Lower lobe of right lung (tissue), 2 donors: ENCODE measurements around the gene RTL5. TPM values are rescaled to one million over a fixed set of nuclear protein-coding genes. Genes with fewer than 3 reads are reported as not detected.

Source experiments
- ATAC-seq, 2 donors: fragments of 200-7000 bp; cut with Tn5 transposase; one replicate each; pipeline ENCODE4 v1.9.1; 2020 to 2022; ENCODE audit warnings: mild to moderate bottlenecking in 2 of 2, moderate library complexity in 2 of 2
- DNase-seq: peaks from one replicate; pipeline ENCODE4 v3.0.0-alpha.2; 2020
- H3K27ac ChIP-seq: fragments of 200-600 bp; one replicate; pipeline ENCODE4 v1.8.0; 2022
- H3K27me3 ChIP-seq: fragments of 200-600 bp; one replicate; pipeline ENCODE4 v1.8.0; 2022; ENCODE audit warnings: low read depth
- H3K36me3 ChIP-seq: fragments of 200-600 bp; one replicate; pipeline ENCODE4 v1.8.0; 2022; ENCODE audit warnings: mild to moderate bottlenecking
- H3K4me1 ChIP-seq: fragments of 200-600 bp; one replicate; pipeline ENCODE4 v1.8.0; 2022
- H3K4me3 ChIP-seq: fragments of 200-600 bp; one replicate; pipeline ENCODE4 v1.8.0; 2022; ENCODE audit warnings: mild to moderate bottlenecking
- H3K9me3 ChIP-seq: fragments of 200-600 bp; one replicate; pipeline ENCODE4 v1.8.0; 2022
- CTCF ChIP-seq: fragments of 200-600 bp; IDR thresholded peaks from one replicate; pipeline ENCODE4 v1.8.0; 2022; ENCODE audit warnings: antibody characterized with exemption, mild to moderate bottlenecking
- intact Hi-C: fragments of 100-400 bp; cut with DNase I; formaldehyde crosslinking; loops from one replicate; pipeline ENCODE4 v1.11.0; 2022
- total RNA-seq: library from RNA; stranded (reverse); fragmentation: NEBNext Ultra II Directional; extraction: Animal tissue kit (Norgen Biotek cat#: 25700); gene quantifications from one replicate; pipeline ENCODE4 v1.2.1, GENCODE V29; 2021
- donor health status: DM: no; HTN: yes; CAD: no; lungs with severe emphysema.

The RTL5 gene
- total RNA-seq, 1 donor from 2014 or later: 9.9 TPM

- H3K27ac ChIP-seq: peak overlapping the region; percentile 73
- H3K4me1 ChIP-seq: peaks cover 53% of the 10 kb centered on the region
- H3K36me3 ChIP-seq: no peaks in the 10 kb centered on the region
- no peaks in the 10 kb centered on the region for H3K9me3 ChIP-seq
- no peak for TF ChIP-seq CTCF
- DNase-seq (no peak), ATAC-seq (peak in 1 of 2 donors; percentile 36)
- H3K27me3 ChIP-seq: no peaks in the 10 kb centered on the region
- H3K4me3 ChIP-seq: no peak overlapping the region
- intact Hi-C loops: no loop called here
Measured at GRCh38 chrX:72120837-72121236, 10.9 kb downstream of the RTL5 start.

- Histone ChIP-seq H3K36me3 (no peaks in the 10 kb centered on the region), H3K27me3 (no peaks in the 10 kb centered on the region), H3K4me1 (peaks cover 23% of the 10 kb centered on the region), H3K4me3 (no peak overlapping the region), H3K27ac (no peak overlapping the region), H3K9me3 (no peaks in the 10 kb centered on the region)
- no peak for DNase-seq
- TF ChIP-seq CTCF: no peak
- ATAC-seq: no peak
- intact Hi-C loops: no loop called here
Measured at GRCh38 chrX:72117636-72118210, 14.0 kb downstream of the RTL5 start.

GRCh38 chrX:72115380-72115779 is 16.3 kb downstream of the RTL5 start:
- no peaks in the 10 kb centered on the region for H3K4me1 ChIP-seq
- ATAC-seq (no peak), DNase-seq (no peak)
- H3K27ac ChIP-seq: no peak overlapping the region
- intact Hi-C loops: no loop called here
- H3K4me3 ChIP-seq: no peak overlapping the region
- H3K36me3 ChIP-seq: no peaks in the 10 kb centered on the region
- no peaks in the 10 kb centered on the region for H3K27me3 ChIP-seq
- H3K9me3 ChIP-seq: no peaks in the 10 kb centered on the region
- no peak for TF ChIP-seq CTCF

GRCh38 chrX:72114807-72115206 is 16.9 kb downstream of the RTL5 start:
- ATAC-seq (no peak), DNase-seq (no peak)
- intact Hi-C loops: no loop called here

GRCh38 chrX:72114306-72114705 is 17.4 kb downstream of the RTL5 start:
- Histone ChIP-seq H3K27ac (no peak overlapping the region), H3K36me3 (no peaks in the 10 kb centered on the region), H3K4me3 (no peak overlapping the region), H3K4me1 (no peaks in the 10 kb centered on the region), H3K27me3 (no peaks in the 10 kb centered on the region), H3K9me3 (no peaks in the 10 kb centered on the region)
- TF ChIP-seq CTCF: no peak
- DNase-seq: no peak
- no peak for ATAC-seq
- intact Hi-C loops: no loop called here

More at GRCh38 chrX:72114807-72115206, 16.9 kb downstream of the RTL5 start:
- no peaks in the 10 kb centered on the region for H3K27me3 ChIP-seq
- H3K4me1 ChIP-seq: no peaks in the 10 kb centered on the region
- no peaks in the 10 kb centered on the region for H3K36me3 ChIP-seq
- no peak overlapping the region for H3K4me3 ChIP-seq
- H3K27ac ChIP-seq: no peak overlapping the region
- no peaks in the 10 kb centered on the region for H3K9me3 ChIP-seq
- no peak for TF ChIP-seq CTCF
